Immature natural killer cell (primary cell): ENCODE measurements around the gene CARMIL1. TPM values are rescaled to one million over a fixed set of nuclear protein-coding genes. Genes with fewer than 3 reads are reported as not detected.
"Not testable (repeated sequence)": the region's sequence is repeated elsewhere in the genome, so short reads cannot be mapped to it uniquely, and the experiment has no call there.

Source experiments
- DNase-seq, 3 donors: peaks; one replicate each; pipeline ENCODE4 v3.0.0; 2022; ENCODE audit warnings: mixed read lengths in 1 of 3
- H3K27ac Mint-ChIP-seq, 6 donors: one replicate each; pipeline ENCODE4 v1.8.0; 2020; ENCODE audit warnings: mixed read lengths in 6 of 6, mild to moderate bottlenecking in 5 of 6, inconsistent platforms in 4 of 6, moderate library complexity in 3 of 6
- H3K27me3 Mint-ChIP-seq, 3 donors: one replicate each; pipeline ENCODE4 v1.8.0; 2020 to 2021; ENCODE audit warnings: low read depth in 3 of 3, mild to moderate bottlenecking in 3 of 3, mixed read lengths in 3 of 3, moderate library complexity in 3 of 3, inconsistent platforms in 1 of 3
- H3K36me3 Mint-ChIP-seq, 3 donors: one replicate each; pipeline ENCODE4 v1.8.0; 2020; ENCODE audit warnings: mixed read lengths in 3 of 3, inconsistent platforms in 2 of 3, mild to moderate bottlenecking in 2 of 3
- H3K4me1 Mint-ChIP-seq, 2 donors: one replicate each; pipeline ENCODE4 v1.8.0; 2020; ENCODE audit warnings: inconsistent platforms in 2 of 2, mild to moderate bottlenecking in 2 of 2, mixed read lengths in 2 of 2, moderate library complexity in 1 of 2
- H3K4me3 Mint-ChIP-seq, 5 donors: one replicate each; pipeline ENCODE4 v1.8.0; 2020; ENCODE audit warnings: mild to moderate bottlenecking in 5 of 5, mixed read lengths in 5 of 5, inconsistent platforms in 3 of 5, moderate library complexity in 3 of 5
- H3K9me3 Mint-ChIP-seq, 6 donors: one replicate each; pipeline ENCODE4 v1.8.0; 2020; ENCODE audit warnings: mild to moderate bottlenecking in 6 of 6, mixed read lengths in 6 of 6, inconsistent platforms in 4 of 6, moderate library complexity in 3 of 6
- polyA plus RNA-seq, 3 donors: library from polyadenylated mRNA; unstranded; fragments of 300-500 nt; fragmentation: Illumina TruSeq; gene quantifications; one replicate each; pipeline ENCODE4 v1.2.3, GENCODE V29; 2021

Gene CARMIL1
- polyA plus RNA-seq, 3 donors from 2014 or later = 0.12 TPM; not detected in 2

GRCh38 chr6:25560865-25561264 lies 281.7 kb downstream of the CARMIL1 start:
- Mint-ChIP-seq H3K27ac (no peak overlapping the region), H3K36me3 (no peaks in the 10 kb centered on the region), H3K4me1 (no peaks in the 10 kb centered on the region), H3K4me3 (no peak overlapping the region), H3K27me3 (peaks cover 0 to 6% (median 3%) of the 10 kb centered on the region in 3 donors), H3K9me3 (no peaks in the 10 kb centered on the region)
- no peak for DNase-seq

- no peak for DNase-seq
- Mint-ChIP-seq H3K36me3 (no peaks in the 10 kb centered on the region), H3K4me3 (no peak overlapping the region), H3K9me3 (no peaks in the 10 kb centered on the region), H3K27me3 (peaks cover 0 to 4% (median 3%) of the 10 kb centered on the region in 3 donors), H3K27ac (no peak overlapping the region), H3K4me1 (no peaks in the 10 kb centered on the region)
These were observed 285.8 kb downstream of the CARMIL1 start for GRCh38 chr6:25564943-25565342.

- Mint-ChIP-seq H3K27me3 (peaks cover 0 to 8% (median 2%) of the 10 kb centered on the region in 3 donors), H3K4me3 (no peak overlapping the region), H3K9me3 (no peaks in the 10 kb centered on the region), H3K36me3 (no peaks in the 10 kb centered on the region), H3K27ac (no peak overlapping the region), H3K4me1 (no peaks in the 10 kb centered on the region)
- no peak for DNase-seq
These were observed 291.4 kb downstream of the CARMIL1 start for GRCh38 chr6:25570578-25570977.

- Mint-ChIP-seq H3K27me3 (peaks cover 0 to 4% (median 2%) of the 10 kb centered on the region in 3 donors), H3K36me3 (no peaks in the 10 kb centered on the region), H3K27ac (no peak overlapping the region), H3K9me3 (no peaks in the 10 kb centered on the region), H3K4me3 (no peak overlapping the region), H3K4me1 (peaks cover 5 to 9% of the 10 kb centered on the region in 2 donors)
- no peak for DNase-seq
These were observed 297.7 kb downstream of the CARMIL1 start for GRCh38 chr6:25576919-25577318.

- H3K4me1 Mint-ChIP-seq = peaks cover 5 to 9% of the 10 kb centered on the region in 2 donors
- H3K27ac Mint-ChIP-seq = no peak overlapping the region
- no peak for DNase-seq
- no peaks in the 10 kb centered on the region for H3K36me3 Mint-ChIP-seq
- peaks cover 0 to 4% (median 2%) of the 10 kb centered on the region in 3 donors for H3K27me3 Mint-ChIP-seq
- no peak overlapping the region for H3K4me3 Mint-ChIP-seq
- H3K9me3 Mint-ChIP-seq = no peaks in the 10 kb centered on the region
These were observed 299.4 kb downstream of the CARMIL1 start for GRCh38 chr6:25578538-25578937.

GRCh38 chr6:25579391-25579883 lies 300.3 kb downstream of the CARMIL1 start:
- no peaks in the 10 kb centered on the region for H3K36me3 Mint-ChIP-seq
- H3K9me3 Mint-ChIP-seq = no peaks in the 10 kb centered on the region
- H3K4me1 Mint-ChIP-seq = peaks cover 5 to 9% of the 10 kb centered on the region in 2 donors
- H3K4me3 Mint-ChIP-seq = no peak overlapping the region
- DNase-seq = no peak
- no peak overlapping the region for H3K27ac Mint-ChIP-seq
- peaks cover 0 to 4% (median 2%) of the 10 kb centered on the region in 3 donors for H3K27me3 Mint-ChIP-seq

GRCh38 chr6:25579902-25580495 lies 300.8 kb downstream of the CARMIL1 start:
- DNase-seq = no peak
- peak overlapping the region in 2 of 6 donors; percentile 8 to 13 for H3K27ac Mint-ChIP-seq
- no peaks in the 10 kb centered on the region for H3K9me3 Mint-ChIP-seq
- no peaks in the 10 kb centered on the region for H3K36me3 Mint-ChIP-seq
- H3K4me3 Mint-ChIP-seq = peak overlapping the region in 2 of 5 donors; percentile 4 to 46
- H3K4me1 Mint-ChIP-seq = peaks cover 5 to 9% of the 10 kb centered on the region in 2 donors
- peaks cover 0 to 4% (median 2%) of the 10 kb centered on the region in 3 donors for H3K27me3 Mint-ChIP-seq

GRCh38 chr6:25582101-25582500 lies 302.9 kb downstream of the CARMIL1 start:
- peaks cover 5 to 9% of the 10 kb centered on the region in 2 donors for H3K4me1 Mint-ChIP-seq
- no peak for DNase-seq
- no peaks in the 10 kb centered on the region for H3K36me3 Mint-ChIP-seq
- no peaks in the 10 kb centered on the region for H3K9me3 Mint-ChIP-seq
- H3K27me3 Mint-ChIP-seq = peaks cover 0 to 2% (median 2%) of the 10 kb centered on the region in 3 donors
- H3K4me3 Mint-ChIP-seq = no peak overlapping the region
- H3K27ac Mint-ChIP-seq = no peak overlapping the region

GRCh38 chr6:25583099-25583498 lies 303.9 kb downstream of the CARMIL1 start:
- no peaks in the 10 kb centered on the region for H3K36me3 Mint-ChIP-seq
- peaks cover 5 to 9% of the 10 kb centered on the region in 2 donors for H3K4me1 Mint-ChIP-seq
- peaks cover 0 to 2% (median 0%) of the 10 kb centered on the region in 3 donors for H3K27me3 Mint-ChIP-seq
- no peaks in the 10 kb centered on the region for H3K9me3 Mint-ChIP-seq
- DNase-seq = no peak
- no peak overlapping the region for H3K27ac Mint-ChIP-seq
- no peak overlapping the region for H3K4me3 Mint-ChIP-seq

- H3K27me3 Mint-ChIP-seq = peaks cover 0 to 2% (median 0%) of the 10 kb centered on the region in 3 donors
- H3K27ac Mint-ChIP-seq = no peak overlapping the region
- H3K9me3 Mint-ChIP-seq = no peaks in the 10 kb centered on the region
- no peak overlapping the region for H3K4me3 Mint-ChIP-seq
- no peak for DNase-seq
- peaks cover 5 to 9% of the 10 kb centered on the region in 2 donors for H3K4me1 Mint-ChIP-seq
- H3K36me3 Mint-ChIP-seq = no peaks in the 10 kb centered on the region
These were observed 304.7 kb downstream of the CARMIL1 start for GRCh38 chr6:25583906-25584305.

GRCh38 chr6:25585225-25585624 lies 306.1 kb downstream of the CARMIL1 start:
- peaks cover 2 to 3% of the 10 kb centered on the region in 2 donors for H3K4me1 Mint-ChIP-seq
- H3K4me3 Mint-ChIP-seq = no peak overlapping the region
- no peak overlapping the region for H3K27ac Mint-ChIP-seq
- no peak for DNase-seq
- no peaks in the 10 kb centered on the region for H3K36me3 Mint-ChIP-seq
- no peaks in the 10 kb centered on the region for H3K9me3 Mint-ChIP-seq
- peaks cover 0 to 2% (median 0%) of the 10 kb centered on the region in 3 donors for H3K27me3 Mint-ChIP-seq

GRCh38 chr6:25586119-25586518 lies 306.9 kb downstream of the CARMIL1 start:
- not testable (repeated sequence) for H3K4me1 Mint-ChIP-seq, DNase-seq, H3K4me3 Mint-ChIP-seq, H3K27ac Mint-ChIP-seq, H3K27me3 Mint-ChIP-seq, H3K9me3 Mint-ChIP-seq, H3K36me3 Mint-ChIP-seq

- H3K4me1 Mint-ChIP-seq = no peaks in the 10 kb centered on the region
These were observed 307.8 kb downstream of the CARMIL1 start for GRCh38 chr6:25586927-25587326.

GRCh38 chr6:25590986-25591385 lies 311.8 kb downstream of the CARMIL1 start:
- Mint-ChIP-seq H3K36me3 (no peaks in the 10 kb centered on the region), H3K27ac (no peak overlapping the region), H3K4me3 (no peak overlapping the region), H3K9me3 (no peaks in the 10 kb centered on the region), H3K27me3 (peaks cover 0 to 2% (median 0%) of the 10 kb centered on the region in 3 donors), H3K4me1 (no peaks in the 10 kb centered on the region)
- no peak for DNase-seq

More at GRCh38 chr6:25586927-25587326, 307.8 kb downstream of the CARMIL1 start:
- H3K36me3 Mint-ChIP-seq = no peaks in the 10 kb centered on the region
- no peak overlapping the region for H3K4me3 Mint-ChIP-seq
- H3K27ac Mint-ChIP-seq = no peak overlapping the region
- no peaks in the 10 kb centered on the region for H3K9me3 Mint-ChIP-seq
- no peak for DNase-seq
- peaks cover 0 to 2% (median 0%) of the 10 kb centered on the region in 3 donors for H3K27me3 Mint-ChIP-seq
